Measurements from ENCODE around the gene SARDH.

DNA sequence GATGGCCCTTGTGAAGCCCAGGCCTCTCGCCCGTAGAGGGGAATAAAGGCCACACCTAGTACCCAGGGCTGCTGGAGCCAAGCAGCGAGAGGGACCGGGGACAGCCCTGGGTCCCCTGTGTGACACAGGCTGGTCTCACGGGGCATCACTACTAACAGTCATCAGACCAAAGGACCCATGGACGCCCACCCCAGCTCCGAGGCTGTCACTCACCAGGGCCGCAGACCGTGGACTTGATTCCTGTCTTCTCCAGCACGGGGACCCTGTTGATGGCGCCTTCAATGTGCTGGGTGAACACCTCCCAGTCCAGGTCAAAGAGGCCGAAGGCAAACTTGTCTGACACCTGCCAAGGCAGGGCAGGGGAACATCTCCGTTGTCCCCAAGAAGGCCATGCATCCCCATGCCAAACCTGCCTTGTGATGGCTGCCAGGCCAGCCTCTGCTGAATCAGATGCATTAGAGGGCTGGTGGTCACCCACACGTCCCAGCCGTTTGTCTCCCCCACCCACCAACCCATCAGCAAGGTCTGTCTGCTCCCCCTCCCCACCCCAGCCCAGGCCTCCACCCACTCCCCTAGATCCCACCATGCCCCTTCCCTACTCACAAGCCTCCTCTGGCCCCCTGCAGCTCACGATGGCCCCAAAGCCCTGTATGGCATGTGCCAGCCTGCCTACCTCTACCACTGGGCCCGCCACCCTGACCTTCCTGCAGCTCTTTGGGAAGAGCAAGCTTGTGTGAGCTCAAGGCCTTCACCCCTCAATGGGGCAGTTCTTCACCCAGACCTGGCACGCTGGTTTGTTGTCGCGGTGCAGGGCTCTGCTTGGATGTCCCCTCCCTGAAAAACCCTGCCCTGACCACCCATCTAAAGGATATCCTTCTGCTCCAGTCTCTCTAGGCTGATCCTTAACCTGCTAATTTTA, 20.8 kb downstream of the SARDH start:
- no peak for TF ChIP-seq EZH2 (IDR thresholded peaks at IDR 0.05; ENCODE audit: low read length)
- TF ChIP-seq, protein P1, sequence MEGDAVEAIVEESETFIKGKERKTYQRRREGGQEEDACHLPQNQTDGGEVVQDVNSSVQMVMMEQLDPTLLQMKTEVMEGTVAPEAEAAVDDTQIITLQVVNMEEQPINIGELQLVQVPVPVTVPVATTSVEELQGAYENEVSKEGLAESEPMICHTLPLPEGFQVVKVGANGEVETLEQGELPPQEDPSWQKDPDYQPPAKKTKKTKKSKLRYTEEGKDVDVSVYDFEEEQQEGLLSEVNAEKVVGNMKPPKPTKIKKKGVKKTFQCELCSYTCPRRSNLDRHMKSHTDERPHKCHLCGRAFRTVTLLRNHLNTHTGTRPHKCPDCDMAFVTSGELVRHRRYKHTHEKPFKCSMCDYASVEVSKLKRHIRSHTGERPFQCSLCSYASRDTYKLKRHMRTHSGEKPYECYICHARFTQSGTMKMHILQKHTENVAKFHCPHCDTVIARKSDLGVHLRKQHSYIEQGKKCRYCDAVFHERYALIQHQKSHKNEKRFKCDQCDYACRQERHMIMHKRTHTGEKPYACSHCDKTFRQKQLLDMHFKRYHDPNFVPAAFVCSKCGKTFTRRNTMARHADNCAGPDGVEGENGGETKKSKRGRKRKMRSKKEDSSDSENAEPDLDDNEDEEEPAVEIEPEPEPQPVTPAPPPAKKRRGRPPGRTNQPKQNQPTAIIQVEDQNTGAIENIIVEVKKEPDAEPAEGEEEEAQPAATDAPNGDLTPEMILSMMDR (optimal IDR thresholded peaks at IDR 0.05 in 1 of 3, IDR thresholded peaks at IDR 0.05 in 1 of 3, conservative IDR thresholded peaks at IDR 0.05 in 1 of 3; ENCODE audit: extremely low read depth in 1 of 3, insufficient read depth in 2 of 3, low read length in 3 of 3), result no peak

All from keratinocyte (primary cell).